ENCODE data around the gene RIN1. TPM values are rescaled to one million over a fixed set of nuclear protein-coding genes. Genes with fewer than 3 reads are reported as not detected.

Gene RIN1
- total RNA-seq, 1 experiment from 2014 or later, result 21.0 TPM

DNA sequence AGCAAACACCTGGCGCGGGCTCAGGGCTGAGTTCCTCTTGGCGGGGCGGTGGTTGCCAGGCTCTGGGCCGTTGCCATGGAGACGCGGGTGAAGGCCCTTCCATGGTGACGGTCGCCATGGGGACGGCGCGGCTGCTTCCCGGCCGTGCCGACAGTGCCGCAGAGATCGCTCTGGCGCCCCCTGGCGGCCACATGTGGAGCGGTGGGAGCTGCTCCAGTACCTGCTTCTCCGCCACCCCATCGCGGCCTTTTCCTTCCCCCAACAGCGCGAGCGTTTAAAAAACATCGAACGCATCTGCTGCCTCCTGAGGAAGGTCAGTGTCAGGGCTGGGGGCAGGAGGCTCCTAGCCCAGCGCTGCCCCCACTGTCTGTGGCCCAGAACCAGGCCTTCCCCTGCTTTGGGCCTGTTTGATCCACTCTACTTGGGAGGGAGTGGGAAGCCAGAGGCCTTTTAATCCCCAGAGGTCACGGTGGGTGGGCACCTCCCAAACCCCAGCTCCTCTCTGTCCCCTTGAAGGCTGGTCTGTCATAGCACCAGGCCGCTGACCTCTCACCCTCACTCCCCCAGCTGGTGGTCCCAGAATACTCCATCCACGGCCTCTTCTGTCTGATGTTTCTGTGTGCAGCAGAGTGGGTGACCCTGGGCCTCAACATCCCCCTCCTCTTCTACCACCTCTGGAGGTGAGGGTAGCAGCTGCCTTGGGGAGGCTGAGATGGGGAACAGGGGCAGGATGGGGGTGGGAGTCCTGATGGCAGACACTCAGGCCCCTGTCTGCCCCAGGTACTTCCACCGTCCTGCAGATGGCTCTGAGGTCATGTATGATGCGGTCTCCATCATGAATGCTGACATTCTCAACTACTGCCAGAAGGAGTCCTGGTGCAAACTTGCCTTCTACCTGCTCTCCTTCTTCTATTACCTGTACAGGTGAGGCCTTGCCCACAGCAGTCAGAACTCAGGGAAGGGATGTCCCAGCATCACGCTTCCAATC, 53.5 kb downstream of the RIN1 start:
- DNase-seq (ENCODE audit: low spot score), result peak; percentile 99

Small RNA genes within 50 kb of the gene (small RNA-seq; reads per million reads assigned to genes)
- not detected for gene RF00017

Other genes starting within 250 kb of the RIN1 start
- gene KLC2, start 78.7 kb downstream of the RIN1 start, total RNA-seq (2014; rRNA removed; shearing (Covaris generic)), result 14.4 and 17.8 TPM in 2 replicates
- gene RAB1B, start 67.8 kb downstream of the RIN1 start, total RNA-seq (2014; rRNA removed; shearing (Covaris generic)), result 357 and 380 TPM in 2 replicates
- 0.21 and 0.99 TPM in 2 replicates for gene CNIH2, start 58.3 kb downstream of the RIN1 start, total RNA-seq (2014; rRNA removed; shearing (Covaris generic))
- 286 and 299 TPM in 2 replicates for gene YIF1A, start 47.3 kb downstream of the RIN1 start, total RNA-seq (2014; rRNA removed; shearing (Covaris generic))
- 0.05 and 0.08 TPM in 2 replicates for gene TMEM151A, start 44.5 kb downstream of the RIN1 start, total RNA-seq (2014; rRNA removed; shearing (Covaris generic))
- not detected in 2 replicates for gene CD248, start 19.4 kb downstream of the RIN1 start, total RNA-seq (2014; rRNA removed; shearing (Covaris generic))
- 74.9 and 92.2 TPM in 2 replicates for gene BRMS1, start 8.7 kb upstream of the RIN1 start, total RNA-seq (2014; rRNA removed; shearing (Covaris generic))
- gene B4GAT1, start 11.2 kb upstream of the RIN1 start, total RNA-seq (2014; rRNA removed; shearing (Covaris generic)), result 26.8 and 30.5 TPM in 2 replicates
- 40.3 and 44.9 TPM in 2 replicates for gene SLC29A2, start 35.3 kb upstream of the RIN1 start, total RNA-seq (2014; rRNA removed; shearing (Covaris generic))
- gene NPAS4, start 84.6 kb upstream of the RIN1 start, total RNA-seq (2014; rRNA removed; shearing (Covaris generic)), result not detected in 2 replicates
- 122 and 128 TPM in 2 replicates for gene MRPL11, start 102.4 kb upstream of the RIN1 start, total RNA-seq (2014; rRNA removed; shearing (Covaris generic))
- gene PELI3, start 130.5 kb upstream of the RIN1 start, total RNA-seq (2014; rRNA removed; shearing (Covaris generic)), result 15.9 and 17.9 TPM in 2 replicates
- gene DPP3, start 144.0 kb upstream of the RIN1 start, total RNA-seq (2014; rRNA removed; shearing (Covaris generic)), result 210 and 224 TPM in 2 replicates
- 39.7 and 41.4 TPM in 2 replicates for gene BBS1, start 174.2 kb upstream of the RIN1 start, total RNA-seq (2014; rRNA removed; shearing (Covaris generic))
- 28.1 and 35.0 TPM in 2 replicates for gene ZDHHC24, start 209.6 kb upstream of the RIN1 start, total RNA-seq (2014; rRNA removed; shearing (Covaris generic))
- gene ACTN3, start 210.5 kb upstream of the RIN1 start, total RNA-seq (2014; rRNA removed; shearing (Covaris generic)), result not detected in 2 replicates
- gene CTSF, start 232.2 kb upstream of the RIN1 start, total RNA-seq (2014; rRNA removed; shearing (Covaris generic)), result not detected in 2 replicates